Measurements from ENCODE around the gene KIF25. TPM values are rescaled to one million over a fixed set of nuclear protein-coding genes. Genes with fewer than 3 reads are reported as not detected.
"Not testable (repeated sequence)": the region's sequence is repeated elsewhere in the genome, so short reads cannot be mapped to it uniquely, and the experiment has no call there.

Gene KIF25
- total RNA-seq, 1 donor from 2014 or later = not detected

- DNase-seq = no peak
These were observed 73.3 kb downstream of the KIF25 start for GRCh38 chr6:168070804-168071203.

- DNase-seq = no peak
These were observed 74.1 kb downstream of the KIF25 start for GRCh38 chr6:168071620-168072019.

GRCh38 chr6:168072261-168072660 is 74.8 kb downstream of the KIF25 start:
- DNase-seq = no peak

- DNase-seq = no peak
These were observed 75.3 kb downstream of the KIF25 start for GRCh38 chr6:168072730-168073129.

GRCh38 chr6:168073937-168074730 is 76.7 kb downstream of the KIF25 start:
- no peak for DNase-seq

- DNase-seq = no peak
These were observed 77.7 kb downstream of the KIF25 start for GRCh38 chr6:168075216-168075615.

GRCh38 chr6:168075787-168076202 is 78.3 kb downstream of the KIF25 start:
- no peak for DNase-seq

GRCh38 chr6:168077401-168077800 is 79.9 kb downstream of the KIF25 start:
- not testable (repeated sequence) for DNase-seq

GRCh38 chr6:168078175-168078942 is 80.9 kb downstream of the KIF25 start:
- no peak for DNase-seq

GRCh38 chr6:168078943-168079405 is 81.5 kb downstream of the KIF25 start, which contains the start of gene FRMD1:
TSS of gene FRMD1 (minus strand) at chr6:168079212. CDS start at chr6:168079094, 118 bp downstream.
- no peak for DNase-seq

GRCh38 chr6:168080393-168081077 is 83.1 kb downstream of the KIF25 start:
- DNase-seq = no peak

- DNase-seq = no peak
These were observed 84.5 kb downstream of the KIF25 start for GRCh38 chr6:168081858-168082546.

- no peak for DNase-seq
These were observed 85.5 kb downstream of the KIF25 start for GRCh38 chr6:168082860-168083513.

- DNase-seq = no peak
These were observed 86.0 kb downstream of the KIF25 start for GRCh38 chr6:168083514-168083885.

- DNase-seq = no peak
These were observed 87.1 kb downstream of the KIF25 start for GRCh38 chr6:168084465-168085160.

GRCh38 chr6:168086066-168086465 is 88.6 kb downstream of the KIF25 start:
- no peak for DNase-seq

GRCh38 chr6:168086616-168087015 is 89.1 kb downstream of the KIF25 start:
- DNase-seq = no peak

GRCh38 chr6:168087436-168088160 is 90.1 kb downstream of the KIF25 start:
- no peak for DNase-seq

- peak; percentile 49 for DNase-seq
These were observed 90.9 kb downstream of the KIF25 start for GRCh38 chr6:168088161-168089053.

All from skin of body (tissue), 2 donors.